AG08395 (cell line): Measurements from ENCODE around the gene SEMA5A.
A peak's percentile ranks its signal among the peaks of the same experiment; 100 is the strongest.
"Not testable (repeated sequence)": the region's sequence is repeated elsewhere in the genome, so short reads cannot be mapped to it uniquely, and the experiment has no call there.

Experiments used
- DNase-seq: peaks from one replicate; pipeline ENCODE4 v3.0.0; 2012; ENCODE audit warnings: mixed read lengths, low spot score

SEMA5A gene

DNA sequence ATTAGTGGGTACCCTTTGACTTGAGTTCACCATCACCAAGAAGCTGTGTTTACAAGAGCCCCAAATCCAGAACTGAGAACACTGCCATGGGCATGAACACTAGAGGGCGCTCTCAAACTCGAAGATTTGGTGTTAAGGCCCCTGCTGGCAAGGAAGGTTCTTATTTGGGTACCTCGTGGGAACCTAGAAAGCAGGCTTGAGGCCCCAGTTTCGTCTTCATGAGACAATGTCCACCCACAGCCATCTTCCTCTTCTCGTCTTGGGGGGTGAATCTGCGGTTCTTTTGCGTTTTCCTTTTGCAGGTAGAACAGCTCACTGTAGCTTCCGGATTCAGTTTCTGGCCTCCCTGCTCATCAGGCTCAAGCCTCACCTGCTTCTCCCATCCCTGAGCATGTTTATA, 184.0 kb downstream of the SEMA5A start:
- DNase-seq: peak; percentile 36

GRCh38 chr5:9358961-9359685, 186.8 kb downstream of the SEMA5A start:
- peak; percentile 57 for DNase-seq

GRCh38 chr5:9356351-9356825, 189.5 kb downstream of the SEMA5A start:
- no peak for DNase-seq

GRCh38 chr5:9354336-9355081, 191.4 kb downstream of the SEMA5A start:
- no peak for DNase-seq

DNA sequence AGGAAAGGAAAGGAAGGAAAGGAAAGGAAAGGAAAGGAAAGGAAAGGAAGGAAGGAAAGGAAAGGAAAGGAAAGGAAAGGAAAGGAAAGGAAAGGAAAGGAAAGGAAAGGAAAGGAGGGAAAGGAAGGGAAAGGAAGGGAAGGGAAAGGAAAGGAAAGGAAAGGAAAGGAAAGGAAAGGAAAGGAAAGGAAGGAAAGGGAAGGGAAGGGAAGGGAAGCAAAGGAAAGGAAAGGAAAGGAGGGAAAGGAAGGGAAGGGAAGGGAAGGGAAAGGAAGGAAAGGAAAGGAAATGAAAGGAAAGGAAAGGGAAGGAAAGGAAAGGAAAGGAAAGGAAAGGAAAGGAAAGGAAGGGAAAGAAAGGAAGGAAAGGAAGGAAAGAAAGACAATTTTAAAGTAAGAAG, 192.8 kb downstream of the SEMA5A start:
- DNase-seq: not testable (repeated sequence)

GRCh38 chr5:9351546-9351945, 194.3 kb downstream of the SEMA5A start:
- DNase-seq: peak; percentile 52

- DNase-seq: peak; percentile 73
Observed at GRCh38 chr5:9350301-9350797, 195.5 kb downstream of the SEMA5A start.

DNA sequence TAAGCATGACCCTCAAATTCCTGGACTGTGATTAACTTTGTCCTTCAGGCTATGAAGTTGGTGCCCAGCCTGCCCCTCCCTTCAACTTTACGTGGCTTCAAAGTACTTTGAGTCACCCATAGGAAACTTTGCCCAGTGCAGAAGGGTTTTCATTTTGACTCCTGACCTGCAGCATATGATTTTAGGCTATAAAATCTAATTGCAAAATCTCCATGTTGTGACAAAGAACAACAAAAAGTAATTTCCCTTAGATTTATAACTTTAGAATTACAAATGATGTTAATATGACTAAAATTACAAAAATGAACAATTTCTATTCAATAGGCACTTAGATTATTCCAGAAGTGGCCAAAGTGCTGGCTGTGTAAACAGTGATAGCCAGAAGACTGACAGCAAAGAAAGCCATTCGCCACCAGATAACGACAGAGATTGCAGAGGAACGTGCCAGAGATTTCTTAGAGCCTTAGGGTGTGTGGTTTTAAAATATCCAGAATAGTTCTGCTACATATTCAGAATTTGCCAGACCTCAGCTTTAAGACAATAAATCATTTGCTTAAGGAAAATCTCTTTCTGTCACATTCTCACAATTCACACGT, 197.4 kb downstream of the SEMA5A start:
- DNase-seq: peak; percentile 80

DNA sequence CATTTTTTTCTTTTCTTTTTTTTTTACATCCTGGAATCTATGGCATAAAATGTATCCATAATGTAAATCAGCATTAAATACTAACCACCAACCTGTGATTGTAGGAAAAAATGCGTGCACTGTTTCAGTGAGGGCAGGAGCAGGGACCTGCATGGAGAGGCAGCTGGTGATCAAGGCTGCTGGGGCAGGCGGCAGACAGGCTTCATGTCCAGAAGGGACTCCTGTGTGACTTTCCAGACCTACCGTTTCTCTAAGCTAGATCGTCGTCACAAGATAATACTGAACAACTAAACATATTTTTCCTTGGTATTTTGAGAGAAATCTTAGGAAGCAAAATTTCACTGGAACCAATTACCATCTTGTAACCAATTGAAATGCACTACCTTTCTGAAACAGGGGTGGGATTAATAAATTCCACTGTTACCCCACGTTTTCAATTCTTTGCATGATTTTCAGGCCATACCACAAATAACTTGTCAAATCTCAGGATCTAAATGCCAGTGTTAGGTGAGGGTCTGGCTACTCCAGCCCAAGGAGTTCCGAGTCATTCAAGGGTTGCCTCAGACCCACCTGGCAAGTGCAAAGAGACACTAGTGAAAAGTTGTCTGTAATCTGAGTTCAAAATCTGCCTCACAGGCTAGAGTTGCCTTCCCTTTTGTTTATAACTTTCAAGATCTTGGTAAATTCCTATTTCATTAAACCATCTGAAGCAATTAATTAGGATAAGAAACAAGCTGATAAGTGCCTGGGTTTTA, 198.2 kb downstream of the SEMA5A start:
- no peak for DNase-seq

DNA sequence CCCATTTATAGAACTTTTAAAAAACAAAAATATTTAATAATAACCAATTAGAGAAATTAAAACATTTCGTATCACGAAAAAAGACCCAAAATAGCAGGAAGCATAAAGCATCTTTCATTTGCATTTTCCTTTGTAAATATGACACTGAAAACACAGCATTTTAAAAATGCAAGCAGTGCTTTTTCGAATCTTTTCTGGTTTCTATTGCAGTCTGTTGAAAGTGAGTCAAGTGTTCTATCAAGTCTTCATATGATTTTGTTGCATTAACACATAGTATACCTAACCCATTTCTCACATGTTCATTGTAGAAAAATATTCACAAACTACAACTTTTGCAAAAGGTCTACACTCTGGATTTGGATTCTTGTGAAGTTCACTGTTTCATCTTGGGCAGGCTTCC, 198.8 kb downstream of the SEMA5A start:
- no peak for DNase-seq

DNA sequence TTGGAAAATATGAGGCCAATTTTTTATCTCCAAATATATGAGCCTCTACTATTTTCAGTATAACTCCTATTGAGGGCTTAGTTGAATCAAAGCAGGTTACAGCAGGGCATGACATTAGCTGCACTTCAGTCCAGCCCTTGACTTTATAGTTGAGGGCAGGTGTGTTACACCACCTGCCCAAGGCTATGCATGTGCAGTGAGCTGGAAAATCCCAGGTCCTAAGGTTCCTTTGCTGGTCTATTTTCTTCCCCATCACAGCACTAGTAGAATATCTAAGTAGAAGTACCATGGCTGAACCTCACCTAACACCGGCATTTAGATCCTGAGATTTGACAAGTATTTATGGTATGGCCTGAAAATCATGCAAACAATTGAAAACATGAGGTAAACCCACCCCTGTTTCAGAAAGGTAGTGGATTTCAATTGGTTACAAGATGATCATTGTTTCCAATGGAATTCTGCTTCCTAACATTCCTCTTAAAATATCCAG, 201.1 kb downstream of the SEMA5A start:
- no peak for DNase-seq

DNA sequence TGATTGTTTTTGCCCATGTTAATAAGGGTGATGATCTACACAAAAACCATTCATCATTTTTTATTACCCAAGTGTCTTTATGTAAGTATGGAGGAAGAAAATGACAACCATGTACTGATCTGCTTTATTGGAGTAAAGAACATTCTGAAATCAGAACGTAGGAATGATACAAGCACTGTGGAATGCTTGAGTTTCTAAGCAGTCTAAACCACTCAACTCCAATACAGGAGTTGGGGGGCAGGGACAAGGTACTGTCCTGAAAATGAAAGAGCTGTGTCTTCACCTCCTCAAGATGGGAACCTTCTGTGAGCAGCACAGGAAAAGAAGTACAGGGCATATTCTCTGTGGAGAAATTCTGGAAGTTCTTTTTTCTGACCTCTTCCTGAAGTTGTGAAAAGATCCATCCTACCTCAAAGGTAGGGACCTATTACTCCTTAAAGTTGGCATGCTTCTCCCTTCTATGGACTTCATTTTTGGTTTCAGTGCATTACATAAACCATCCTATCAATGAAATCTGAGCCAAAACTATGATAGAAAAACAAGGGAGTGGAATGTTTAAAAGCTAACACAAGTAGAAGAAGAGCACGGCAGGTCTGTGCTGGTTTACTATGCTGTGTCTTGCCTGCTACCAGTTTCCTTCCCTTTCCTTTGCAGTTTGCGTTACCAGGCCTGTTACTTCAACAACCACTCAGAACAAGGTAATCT, 202.6 kb downstream of the SEMA5A start:
- DNase-seq: peak; percentile 36

DNA sequence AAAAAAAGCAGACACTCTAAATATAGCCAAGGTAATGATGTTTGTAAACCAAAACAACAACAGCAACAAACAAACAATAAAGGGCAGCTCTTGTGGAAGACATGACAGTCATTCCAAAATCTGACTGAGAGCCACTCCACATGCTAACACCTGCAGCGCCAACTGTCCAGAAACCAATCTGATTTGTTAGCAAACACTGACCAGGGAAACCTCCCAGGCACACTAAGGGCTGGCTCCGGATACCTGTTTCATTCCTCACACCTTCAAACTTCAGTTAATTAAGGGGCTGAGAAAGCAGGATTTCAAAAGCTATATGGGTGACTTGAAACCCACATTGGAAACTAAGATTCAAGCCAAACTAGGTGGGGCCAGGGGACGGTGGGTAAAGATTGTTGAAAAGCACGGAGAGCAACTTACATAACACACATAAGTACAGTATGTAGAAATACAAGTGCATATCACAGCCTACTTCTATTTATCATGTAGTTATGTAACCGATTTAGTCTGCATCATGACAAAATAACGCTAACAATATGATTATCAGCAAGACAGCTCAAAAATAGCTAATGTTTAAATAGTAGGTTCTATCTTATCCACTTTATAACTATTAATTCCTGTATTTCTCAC, 203.6 kb downstream of the SEMA5A start:
- no peak for DNase-seq

- DNase-seq: no peak
Observed at GRCh38 chr5:9340085-9340484, 205.8 kb downstream of the SEMA5A start.

- DNase-seq: no peak
Observed at GRCh38 chr5:9339206-9339818, 206.6 kb downstream of the SEMA5A start.

DNA sequence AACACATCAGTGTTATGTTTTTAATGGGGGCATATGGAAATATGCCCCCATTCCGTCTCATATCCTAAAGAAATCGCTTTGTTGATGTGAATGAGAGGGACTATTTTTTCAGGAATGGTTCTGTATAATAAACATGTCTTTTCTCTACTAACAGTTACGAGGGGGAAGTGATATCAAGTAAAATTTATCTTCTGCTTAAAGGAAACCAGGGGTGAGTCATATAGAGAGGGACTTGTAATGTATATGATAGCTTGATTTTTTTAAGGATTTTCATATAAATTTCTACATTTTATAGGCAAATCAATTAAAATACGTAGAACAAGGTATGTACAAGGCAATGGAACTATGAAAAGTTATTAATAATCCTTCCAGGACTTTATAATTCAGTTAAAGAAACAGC, 207.1 kb downstream of the SEMA5A start:
- no peak for DNase-seq

DNA sequence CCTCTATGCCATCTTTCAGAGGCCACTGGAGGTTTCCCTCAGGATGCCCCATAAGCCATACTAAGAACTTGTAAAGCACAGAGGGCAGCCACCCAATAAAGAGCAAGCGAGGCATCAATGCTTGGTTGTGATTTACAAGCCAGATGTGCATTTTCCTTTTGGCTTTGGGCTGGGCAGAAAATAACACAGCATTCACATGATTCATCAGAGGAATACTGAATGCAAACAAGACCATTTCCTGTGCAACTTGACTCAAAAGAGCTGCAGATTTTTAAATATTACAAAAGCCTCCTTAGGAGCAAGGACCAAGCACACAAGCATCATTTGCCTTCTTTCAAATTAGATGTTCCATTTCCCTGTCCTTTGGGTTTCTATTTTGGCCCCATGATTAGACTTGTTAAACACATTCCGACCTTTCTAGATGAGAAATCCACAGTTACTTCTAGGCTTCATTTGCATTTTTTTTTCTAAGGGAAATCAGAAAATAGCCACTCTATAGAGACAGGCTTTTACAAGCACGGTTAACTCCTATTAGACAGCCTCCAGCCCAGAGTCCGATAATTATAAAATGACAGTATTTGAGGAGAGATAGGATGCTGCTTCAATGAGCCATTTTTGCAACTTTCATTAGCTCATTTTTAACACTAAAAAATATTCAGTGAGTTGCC, 207.8 kb downstream of the SEMA5A start:
- DNase-seq: peak; percentile 70

GRCh38 chr5:9335754-9336495, 209.9 kb downstream of the SEMA5A start:
- no peak for DNase-seq

DNA sequence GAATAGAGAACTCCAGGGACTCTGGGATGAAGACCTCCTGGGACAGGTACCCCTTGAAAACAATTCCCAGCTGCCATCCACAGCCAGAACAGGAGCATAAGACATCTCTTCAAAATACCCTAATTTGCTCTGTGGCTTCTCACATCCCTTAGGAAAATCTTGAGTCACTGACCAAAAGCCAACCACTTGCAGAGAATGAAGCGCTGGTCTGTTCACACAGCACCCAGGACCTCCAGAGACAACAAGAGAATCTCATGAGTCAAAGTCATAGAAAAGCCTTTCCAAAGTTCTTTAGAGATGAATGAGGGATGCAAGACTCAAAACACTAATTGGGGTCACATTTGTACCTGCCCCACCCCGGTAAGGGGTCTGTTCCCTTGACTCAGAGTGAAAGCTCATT, 210.6 kb downstream of the SEMA5A start:
- no peak for DNase-seq
